HCT116 (cell line): ENCODE data around the gene PCDHGB4. TPM values are rescaled to one million over a fixed set of nuclear protein-coding genes. Genes with fewer than 3 reads are reported as not detected.
A peak's percentile ranks its signal among the peaks of the same experiment; 100 is the strongest.

Experiments
- ATAC-seq: fragments of 200-7000 bp; cut with Tn5 transposase; 2 replicates; pipeline ENCODE4 v1.9.1; 2020; ENCODE audit warnings: mild to moderate bottlenecking, moderate library complexity
- BruUV-seq: library from RNA; stranded (reverse); fragments of 400-500 nt; replicated peaks from 2 replicates; lab custom pipeline; 2021; lab: Mats Ljungman, UMichigan
- CTCF ChIA-PET: fragments of 300-600 bp; sonication (Branson Sonifier 250); formaldehyde crosslinking; loops from one replicate; lab custom pipeline; 2021; ENCODE audit warnings: antibody characterized with exemption; lab: Charles Lee
- POLR2A ChIA-PET: fragments of 300-600, 350-600 bp; sonication (Branson Sonifier 250); formaldehyde crosslinking; loops from one replicate; lab custom pipeline; 2021; ENCODE audit warnings: antibody characterized with exemption; lab: Charles Lee
- RAD21 ChIA-PET, 2 experiments: fragments of 300-600 bp; sonication (Branson Sonifier 250); formaldehyde crosslinking; loops; one replicate each; lab custom pipeline; 2023; ENCODE audit warnings: low total read pairs in 2 of 2; ENCODE audit not compliant: uncharacterized antibody in 2 of 2, unreplicated experiment in 2 of 2, low non-redundant PET in 1 of 2; lab: Charles Lee
- DNase-seq: peaks from one replicate; pipeline ENCODE4 v3.0.0-alpha.2; 2010; ENCODE audit warnings: low read depth, low spot score
- H2AFZ ChIP-seq: fragments of 200-600 bp; shearing (Covaris generic), sonication (generic); 2 replicates; pipeline ENCODE4 v1.6.1; 2017; ENCODE audit warnings: low read depth, mixed run types, mixed read lengths, antibody characterized with exemption, low read length; ENCODE audit not compliant: poor library complexity, severe bottlenecking
- H3K27ac ChIP-seq: 2 replicates; pipeline ENCODE4 v1.5.1; 2012; ENCODE audit warnings: low read depth, low read length
- H3K27me3 ChIP-seq: fragments of 200-600 bp; sonication (generic); 2 replicates; pipeline ENCODE4 v1.6.1; 2016; ENCODE audit warnings: mixed run types, low read length, mixed read lengths; ENCODE audit not compliant: insufficient read depth
- H3K36me3 ChIP-seq, 2 experiments: fragments of 200-500 bp in 1 of 2; fragments of 200-600 bp in 1 of 2; sonication (Bioruptor generic) in 1 of 2; sonication (generic) in 1 of 2; 2 replicates each; pipeline versions ENCODE4 v1.5.1 to v1.6.1; 2014 to 2016; ENCODE audit warnings: low read length in 2 of 2, inconsistent platforms in 1 of 2, mixed read lengths in 1 of 2, mixed run types in 1 of 2; ENCODE audit not compliant: insufficient read depth in 2 of 2, control insufficient read depth in 1 of 2
- H3K4me1 ChIP-seq, 2 experiments: fragments of 200-600 bp in 1 of 2; sonication (generic) in 1 of 2; 2 replicates each; pipeline versions ENCODE4 v1.5.1 to v1.6.1; 2012 to 2017; ENCODE audit warnings: low read length in 2 of 2, inconsistent platforms in 1 of 2, mild to moderate bottlenecking in 1 of 2, mixed read lengths in 1 of 2, mixed run types in 1 of 2, moderate library complexity in 1 of 2; ENCODE audit not compliant: insufficient read depth in 2 of 2, control insufficient read depth in 1 of 2
- H3K4me2 ChIP-seq: fragments of 200-600 bp; sonication (generic); 2 replicates; pipeline ENCODE4 v1.6.1; 2017; ENCODE audit warnings: mixed run types, low read length, mixed read lengths
- H3K4me3 ChIP-seq, 2 experiments: fragments of 200-600 bp in 1 of 2; sonication (generic) in 1 of 2; replicated peaks in 1 of 2; 2 replicates each; pipeline ENCODE4 v1.5.1; 2011 to 2016; ENCODE audit warnings: low read length in 2 of 2, control low read depth in 1 of 2, low read depth in 1 of 2, mild to moderate bottlenecking in 1 of 2, mixed read lengths in 1 of 2, mixed run types in 1 of 2
- H3K79me2 ChIP-seq: fragments of 200-600 bp; sonication (generic); 2 replicates; pipeline ENCODE4 v1.6.1; 2017; ENCODE audit warnings: mild to moderate bottlenecking, mixed run types, low read length, moderate library complexity, mixed read lengths; ENCODE audit not compliant: insufficient read depth
- H3K9ac ChIP-seq: fragments of 200-600 bp; sonication (generic); 2 replicates; pipeline ENCODE4 v1.6.1; 2016; ENCODE audit warnings: low read length, mixed read lengths
- H3K9me2 ChIP-seq: fragments of 200-600 bp; sonication (generic), shearing (Covaris generic); 2 replicates; pipeline ENCODE4 v1.6.1; 2017; ENCODE audit warnings: mixed run types, mild to moderate bottlenecking, moderate library complexity; ENCODE audit not compliant: insufficient read depth
- H3K9me3 ChIP-seq, 2 experiments: fragments of 200-500 bp in 1 of 2; fragments of 200-600 bp in 1 of 2; sonication (Bioruptor generic) in 1 of 2; sonication (generic) in 1 of 2; 2 replicates each; pipeline ENCODE4 v1.6.1; 2014 to 2017; ENCODE audit warnings: low read length in 2 of 2, mixed read lengths in 2 of 2, inconsistent platforms in 1 of 2, low read depth in 1 of 2, mild to moderate bottlenecking in 1 of 2, mixed run types in 1 of 2, moderate library complexity in 1 of 2; ENCODE audit not compliant: control insufficient read depth in 1 of 2, insufficient read depth in 1 of 2
- H4K20me1 ChIP-seq: fragments of 200-600 bp; sonication (generic), shearing (Covaris generic); 2 replicates; pipeline ENCODE4 v1.6.1; 2017; ENCODE audit warnings: mixed run types, mild to moderate bottlenecking, moderate library complexity; ENCODE audit not compliant: insufficient read depth
- CEBPB ChIP-seq: IDR thresholded peaks from 2 replicates; pipeline ENCODE4 v1.6.1; 2012; ENCODE audit warnings: low read depth
- POLR2AphosphoS5 ChIP-seq: IDR thresholded peaks from 2 replicates; pipeline ENCODE4 v1.6.1; 2011; ENCODE audit warnings: mild to moderate bottlenecking, low read depth, low read length, moderate library complexity
- ZBTB33 ChIP-seq: IDR thresholded peaks from 2 replicates; pipeline ENCODE4 v1.6.1; 2011; ENCODE audit warnings: mild to moderate bottlenecking, low read length, moderate library complexity; ENCODE audit not compliant: insufficient replicate concordance; ENCODE audit errors: extremely low read depth
- intact Hi-C: fragments of 100-400 bp; cut with micrococcal nuclease; formaldehyde crosslinking; loops from 2 replicates; pipeline ENCODE4 v1.10.0; 2022
- total RNA-seq: library from RNA; stranded (reverse); gene quantifications from one replicate; pipeline ENCODE4 v1.2.1, GENCODE V29; 2021; ENCODE audit not compliant: unreplicated experiment

PCDHGB4 gene
- total RNA-seq, 1 experiment from 2014 or later: not detected

- no peak overlapping the region for H3K4me3 ChIP-seq
- POLR2A ChIA-PET: no interaction called here
- BruUV-seq: no TSS peak
These were observed 1.2 kb downstream of the PCDHGB4 start for GRCh38 chr5:141388661-141389060.

More at GRCh38 chr5:141388661-141389060, 1.2 kb downstream of the PCDHGB4 start:
- no peaks in the 10 kb centered on the region for H3K4me1 ChIP-seq
- TF ChIP-seq POLR2AphosphoS5 (no peak), CEBPB (0 out of 2 replicates have a peak, but pooled peaks have one; percentile 27), ZBTB33 (no peak)
- H3K79me2 ChIP-seq: no peaks in the 10 kb centered on the region
- no peak for ATAC-seq
- no peaks in the 10 kb centered on the region; a peak in 1 of 4 replicates for H3K9me3 ChIP-seq
- ChIA-PET CTCF (no interaction called here), RAD21 (no interaction called here)
- no peak overlapping the region for H3K9ac ChIP-seq
- no peak overlapping the region for H3K27ac ChIP-seq
- H4K20me1 ChIP-seq: no peaks in the 10 kb centered on the region
- no peaks in the 10 kb centered on the region for H3K36me3 ChIP-seq
- no peak overlapping the region for H3K4me2 ChIP-seq
- no peaks in the 10 kb centered on the region for H3K9me2 ChIP-seq
- H3K27me3 ChIP-seq: no peaks in the 10 kb centered on the region
- intact Hi-C loops: no loop called here
- no peak for DNase-seq
- no peak overlapping the region for H2AFZ ChIP-seq
